Tibial artery (tissue), 4 donors: ENCODE measurements around the gene TRIM71.
A peak's percentile ranks its signal among the peaks of the same experiment; 100 is the strongest.

Experiments
- DNase-seq, 2 donors: peaks; one replicate each; pipeline ENCODE4 v3.0.0-alpha.2; 2019
- H3K27ac ChIP-seq, 2 donors: fragments of 200-600 bp; sonication (generic) in 1 of 2; 1 replicate in 1 of 2; 2 replicates in 1 of 2; pipeline ENCODE4 v1.5.1; 2018 to 2019; ENCODE audit warnings: mild to moderate bottlenecking in 1 of 2
- H3K27me3 ChIP-seq, 2 donors: fragments of 200-600 bp; sonication (generic) in 1 of 2; one replicate each; pipeline versions ENCODE4 v1.5.1 to v1.6.0; 2016 to 2019
- H3K36me3 ChIP-seq, 3 donors: fragments of 200-600 bp; sonication (generic) in 2 of 3; one replicate each; pipeline ENCODE4 v1.5.1; 2016 to 2019; ENCODE audit warnings: mild to moderate bottlenecking in 2 of 3
- H3K4me1 ChIP-seq, 4 donors: fragments of 200-600 bp; sonication (generic) in 2 of 4; 1 replicate in 3 of 4; 2 replicates in 1 of 4; pipeline ENCODE4 v1.5.1; 2016 to 2019
- H3K4me3 ChIP-seq, 2 donors: fragments of 200-600 bp; sonication (generic) in 1 of 2; 1 replicate in 1 of 2; 2 replicates in 1 of 2; pipeline ENCODE4 v1.5.1; 2018 to 2019; ENCODE audit warnings: mild to moderate bottlenecking in 2 of 2
- H3K9me3 ChIP-seq, 3 donors: fragments of 200-600 bp; sonication (generic) in 1 of 3; one replicate each; pipeline ENCODE4 v1.5.1; 2016 to 2019
- intact Hi-C: fragments of 100-400 bp; cut with DNase I; formaldehyde crosslinking; loops from one replicate; pipeline ENCODE4 v1.15.0; 2023; ENCODE audit warnings: low total_unique reads
- TF ChIP-seq, protein P1 (sequence below), 2 experiments: fragments of 200-600 bp in 1 of 2; fragments of 450-650 bp in 1 of 2; IDR thresholded peaks; one replicate each; pipeline ENCODE4 v1.5.1; 2017 to 2019; ENCODE audit warnings: antibody characterized with exemption in 2 of 2, mild to moderate bottlenecking in 1 of 2, moderate library complexity in 1 of 2

Gene TRIM71

DNA sequence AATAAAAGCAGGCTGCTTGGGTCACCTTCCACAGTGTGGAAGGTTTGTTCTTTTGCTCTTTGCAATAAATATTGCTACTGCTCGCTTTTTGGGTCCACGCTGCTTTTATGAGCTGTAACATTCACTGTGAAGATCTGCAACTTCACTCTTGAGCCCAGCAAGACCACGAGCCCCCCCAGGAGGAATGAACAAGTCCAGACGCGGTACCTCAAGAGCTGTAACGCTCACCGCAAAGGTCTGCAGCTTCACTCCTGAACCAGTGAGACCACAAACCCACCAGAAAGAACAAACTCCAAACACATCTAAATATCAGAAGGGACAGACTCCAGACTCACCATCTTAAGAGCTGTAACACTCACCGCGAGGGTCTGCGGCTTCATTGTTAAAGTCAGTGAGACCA, 86.2 kb downstream of the TRIM71 start:
- DNase-seq: no peak
- Histone ChIP-seq H3K27me3 (peaks cover 0 to 21% of the 10 kb centered on the region in 2 donors), H3K4me3 (no peak overlapping the region), H3K9me3 (no peaks in the 10 kb centered on the region), H3K27ac (no peak overlapping the region), H3K4me1 (no peaks in the 10 kb centered on the region), H3K36me3 (no peaks in the 10 kb centered on the region)
- intact Hi-C loops: no loop called here
- TF ChIP-seq, protein P1, sequence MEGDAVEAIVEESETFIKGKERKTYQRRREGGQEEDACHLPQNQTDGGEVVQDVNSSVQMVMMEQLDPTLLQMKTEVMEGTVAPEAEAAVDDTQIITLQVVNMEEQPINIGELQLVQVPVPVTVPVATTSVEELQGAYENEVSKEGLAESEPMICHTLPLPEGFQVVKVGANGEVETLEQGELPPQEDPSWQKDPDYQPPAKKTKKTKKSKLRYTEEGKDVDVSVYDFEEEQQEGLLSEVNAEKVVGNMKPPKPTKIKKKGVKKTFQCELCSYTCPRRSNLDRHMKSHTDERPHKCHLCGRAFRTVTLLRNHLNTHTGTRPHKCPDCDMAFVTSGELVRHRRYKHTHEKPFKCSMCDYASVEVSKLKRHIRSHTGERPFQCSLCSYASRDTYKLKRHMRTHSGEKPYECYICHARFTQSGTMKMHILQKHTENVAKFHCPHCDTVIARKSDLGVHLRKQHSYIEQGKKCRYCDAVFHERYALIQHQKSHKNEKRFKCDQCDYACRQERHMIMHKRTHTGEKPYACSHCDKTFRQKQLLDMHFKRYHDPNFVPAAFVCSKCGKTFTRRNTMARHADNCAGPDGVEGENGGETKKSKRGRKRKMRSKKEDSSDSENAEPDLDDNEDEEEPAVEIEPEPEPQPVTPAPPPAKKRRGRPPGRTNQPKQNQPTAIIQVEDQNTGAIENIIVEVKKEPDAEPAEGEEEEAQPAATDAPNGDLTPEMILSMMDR (IDR thresholded peaks at IDR 0.05): no peak

DNA sequence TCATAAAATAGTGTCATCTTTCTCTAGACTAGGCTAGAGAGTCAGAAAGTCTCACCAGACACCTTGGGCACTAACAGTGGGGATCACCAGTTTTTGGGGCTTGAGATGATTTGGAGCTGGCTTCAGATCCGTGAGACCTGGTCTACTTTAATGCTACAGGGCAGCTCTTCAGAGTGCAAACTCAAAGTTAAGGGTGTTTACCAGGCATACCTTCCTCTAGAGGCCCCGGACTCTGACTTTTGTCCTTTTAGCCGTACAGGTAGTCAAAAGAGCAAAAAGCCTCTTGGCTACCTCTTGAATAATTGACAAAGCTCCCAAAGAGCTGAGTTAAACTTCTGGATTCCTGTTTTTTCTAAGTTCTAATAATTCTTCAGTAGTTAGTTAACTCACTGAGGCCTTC, 92.2 kb downstream of the TRIM71 start:
- Histone ChIP-seq H3K9me3 (no peaks in the 10 kb centered on the region), H3K27ac (no peak overlapping the region), H3K4me1 (peaks cover 0 to 10% (median 8%) of the 10 kb centered on the region in 4 donors), H3K36me3 (no peaks in the 10 kb centered on the region), H3K4me3 (no peak overlapping the region), H3K27me3 (no peaks in the 10 kb centered on the region)
- TF ChIP-seq, protein P1 (IDR thresholded peaks at IDR 0.05): no peak
- DNase-seq: no peak
- intact Hi-C loops: no loop called here

DNA sequence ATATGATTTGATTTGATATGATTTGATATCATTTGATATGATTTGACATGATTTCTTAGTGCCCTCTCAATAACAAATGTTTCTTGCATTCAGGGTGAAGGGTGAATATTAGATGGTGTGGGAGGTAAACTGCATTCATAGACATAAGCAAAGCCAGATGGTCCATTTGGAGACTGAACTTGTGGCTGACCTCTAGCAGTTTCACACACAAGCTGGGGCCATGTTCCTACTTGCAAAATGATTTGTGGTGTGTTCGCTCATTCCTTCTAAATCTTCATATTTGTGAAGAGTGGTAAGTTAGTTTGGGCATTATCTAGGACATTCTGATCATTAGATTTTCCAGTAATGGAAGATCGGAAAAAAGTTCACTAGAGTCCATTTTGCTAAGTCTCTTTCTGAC, 93.2 kb downstream of the TRIM71 start:
- DNase-seq: no peak
- Histone ChIP-seq H3K27me3 (no peaks in the 10 kb centered on the region), H3K4me1 (peaks cover 0 to 10% (median 8%) of the 10 kb centered on the region in 4 donors), H3K4me3 (no peak overlapping the region), H3K27ac (no peak overlapping the region), H3K36me3 (no peaks in the 10 kb centered on the region), H3K9me3 (no peaks in the 10 kb centered on the region)
- intact Hi-C loops: no loop called here
- TF ChIP-seq, protein P1 (IDR thresholded peaks at IDR 0.05): no peak

DNA sequence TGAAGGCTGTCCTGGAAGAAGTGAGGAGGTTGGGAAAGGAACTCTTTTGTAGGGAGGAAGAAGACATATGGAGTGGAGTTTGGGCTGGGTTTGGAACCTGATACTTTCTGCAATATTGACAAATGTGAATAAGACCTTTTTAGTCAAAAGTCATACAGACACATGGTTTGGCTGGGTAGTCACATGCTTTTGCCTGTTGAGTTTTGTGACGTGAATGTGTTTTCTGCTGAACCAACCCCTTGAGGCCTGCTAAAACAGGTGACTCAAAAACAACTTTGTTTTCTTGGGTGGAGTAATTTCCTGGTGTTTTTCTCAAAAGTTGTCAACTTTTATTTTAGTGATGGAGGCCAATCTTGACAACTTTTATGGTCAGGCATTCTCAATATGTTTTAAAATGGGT, 94.2 kb downstream of the TRIM71 start:
- DNase-seq: no peak
- TF ChIP-seq, protein P1 (IDR thresholded peaks at IDR 0.05): no peak
- no peaks in the 10 kb centered on the region for H3K27me3 ChIP-seq
- peaks cover 0 to 4% (median 0%) of the 10 kb centered on the region in 3 donors for H3K9me3 ChIP-seq
- peaks cover 0 to 10% (median 8%) of the 10 kb centered on the region in 4 donors for H3K4me1 ChIP-seq
- H3K4me3 ChIP-seq: no peak overlapping the region
- no peak overlapping the region for H3K27ac ChIP-seq
- H3K36me3 ChIP-seq: no peaks in the 10 kb centered on the region
- intact Hi-C loops: no loop called here

DNA sequence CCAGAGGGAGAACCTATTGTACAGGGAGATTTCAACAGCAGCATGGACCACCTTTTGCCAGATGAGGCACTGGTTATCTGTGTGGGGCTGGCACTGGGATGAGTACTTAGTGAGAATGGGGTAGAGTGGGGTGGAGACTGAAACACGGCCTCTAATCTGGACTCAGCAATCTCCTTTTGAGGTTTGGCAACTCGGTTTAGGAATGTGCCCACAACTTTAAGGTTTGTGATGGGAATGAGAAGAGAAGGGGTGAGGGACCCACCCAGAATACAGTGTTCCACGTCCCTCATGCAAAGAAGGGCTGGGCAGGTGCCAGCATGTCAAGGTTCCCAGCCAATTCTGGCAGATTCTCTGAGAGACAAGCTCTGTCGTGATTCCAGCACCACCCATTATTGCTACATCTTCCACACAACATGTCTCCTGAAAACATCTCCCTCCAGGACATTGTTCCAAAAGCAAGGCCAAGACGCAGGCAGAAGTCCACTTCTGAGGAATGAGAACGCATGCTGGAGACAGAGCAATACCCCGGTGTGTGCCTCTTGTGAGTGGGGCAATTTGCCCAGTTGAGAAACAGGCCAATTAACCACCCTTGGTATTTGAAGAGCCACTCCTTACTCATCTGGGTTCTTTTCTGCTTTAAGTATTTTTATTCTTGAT, 96.1 kb downstream of the TRIM71 start:
- H3K9me3 ChIP-seq: peaks cover 0 to 9% (median 0%) of the 10 kb centered on the region in 3 donors
- peak overlapping the region; percentile 30 to 38 for H3K27ac ChIP-seq
- no peak overlapping the region for H3K4me3 ChIP-seq
- TF ChIP-seq, protein P1 (IDR thresholded peaks at IDR 0.05): no peak
- H3K36me3 ChIP-seq: no peaks in the 10 kb centered on the region
- peaks cover 0 to 10% (median 8%) of the 10 kb centered on the region in 4 donors for H3K4me1 ChIP-seq
- DNase-seq: peak; percentile 80 to 82
- intact Hi-C loops: no loop called here
- H3K27me3 ChIP-seq: no peaks in the 10 kb centered on the region
